HEK293 (cell line): ENCODE measurements around the gene CPNE8.

Experiments used
- HOXD13 ChIP-seq: sonication (generic); formaldehyde crosslinking; IDR thresholded peaks from 2 replicates; pipeline ENCODE4 v1.8.0; 2022; ENCODE audit warnings: missing genetic modification reagents, borderline replicate concordance
- SP2 ChIP-seq: fragments of 450-650 bp; formaldehyde crosslinking; IDR thresholded peaks from 2 replicates; pipeline ENCODE4 v1.5.1; 2016; ENCODE audit warnings: missing biosample characterization, missing genetic modification characterization
- SP3 ChIP-seq: fragments of 450-650 bp; formaldehyde crosslinking; IDR thresholded peaks from 2 replicates; pipeline ENCODE4 v1.5.1; 2016; ENCODE audit warnings: missing biosample characterization, missing genetic modification characterization
- ZBTB1 ChIP-seq: fragments of 450-650 bp; formaldehyde crosslinking; IDR thresholded peaks from 2 replicates; pipeline ENCODE4 v1.5.1; 2016; ENCODE audit warnings: missing biosample characterization, missing genetic modification characterization
- ZBTB8A ChIP-seq: fragments of 450-650 bp; formaldehyde crosslinking; IDR thresholded peaks from 2 replicates; pipeline ENCODE4 v1.5.1; 2016; ENCODE audit warnings: missing biosample characterization, missing genetic modification characterization
- ZEB2 ChIP-seq: fragments of 450-650 bp; formaldehyde crosslinking; IDR thresholded peaks from 2 replicates; pipeline ENCODE4 v1.5.1; 2016; ENCODE audit warnings: missing biosample characterization, missing genetic modification characterization
- ZFP69B ChIP-seq: fragments of 450-650 bp; formaldehyde crosslinking; IDR thresholded peaks from 2 replicates; pipeline ENCODE4 v1.5.1; 2016; ENCODE audit warnings: missing biosample characterization, missing genetic modification characterization
- ZNF121 ChIP-seq: fragments of 450-650 bp; formaldehyde crosslinking; IDR thresholded peaks from 2 replicates; pipeline ENCODE4 v1.5.1; 2016; ENCODE audit warnings: missing biosample characterization, missing genetic modification characterization
- ZNF2 ChIP-seq: fragments of 450-650 bp; formaldehyde crosslinking; IDR thresholded peaks from 2 replicates; pipeline ENCODE4 v1.5.1; 2016; ENCODE audit warnings: missing biosample characterization, missing genetic modification characterization
- ZNF292 ChIP-seq: fragments of 450-650 bp; formaldehyde crosslinking; IDR thresholded peaks from 2 replicates; pipeline ENCODE4 v1.5.1; 2016; ENCODE audit warnings: low read depth, missing biosample characterization, missing genetic modification characterization, borderline replicate concordance
- ZNF394 ChIP-seq: fragments of 450-650 bp; formaldehyde crosslinking; IDR thresholded peaks from 2 replicates; pipeline ENCODE4 v1.5.1; 2016; ENCODE audit warnings: missing biosample characterization, missing genetic modification characterization, mild to moderate bottlenecking, moderate library complexity, borderline replicate concordance
- ZNF404 ChIP-seq: fragments of 450-650 bp; formaldehyde crosslinking; IDR thresholded peaks from 2 replicates; pipeline ENCODE4 v1.5.1; 2017; ENCODE audit warnings: missing biosample characterization, missing genetic modification characterization
- ZNF426 ChIP-seq: fragments of 450-650 bp; formaldehyde crosslinking; IDR thresholded peaks from 2 replicates; pipeline ENCODE4 v1.5.1; 2017; ENCODE audit warnings: missing biosample characterization, missing genetic modification characterization, mild to moderate bottlenecking, inconsistent platforms, moderate library complexity
- ZNF530 ChIP-seq: fragments of 450-650 bp; formaldehyde crosslinking; IDR thresholded peaks from 2 replicates; pipeline ENCODE4 v1.5.1; 2016; ENCODE audit warnings: low read depth, missing biosample characterization, missing genetic modification characterization
- ZNF560 ChIP-seq: fragments of 450-650 bp; formaldehyde crosslinking; IDR thresholded peaks from 2 replicates; pipeline ENCODE4 v1.5.1; 2017; ENCODE audit warnings: missing biosample characterization, missing genetic modification characterization, borderline replicate concordance
- ZNF621 ChIP-seq: fragments of 450-650 bp; formaldehyde crosslinking; IDR thresholded peaks from 2 replicates; pipeline ENCODE4 v1.5.1; 2017; ENCODE audit warnings: missing biosample characterization, missing genetic modification characterization
- ZNF785 ChIP-seq: fragments of 450-650 bp; formaldehyde crosslinking; IDR thresholded peaks from 2 replicates; pipeline ENCODE4 v1.5.1; 2016; ENCODE audit warnings: missing biosample characterization, missing genetic modification characterization
- ZNF830 ChIP-seq: fragments of 450-650 bp; IDR thresholded peaks from 2 replicates; pipeline ENCODE4 v1.5.0; 2018; ENCODE audit warnings: missing biosample characterization, missing genetic modification characterization, low read depth, mild to moderate bottlenecking, moderate library complexity
- TF ChIP-seq, protein P1 (sequence below): fragments of 450-650 bp; formaldehyde crosslinking; IDR thresholded peaks from 2 replicates; pipeline ENCODE4 v1.5.1; 2017; ENCODE audit warnings: missing biosample characterization, missing genetic modification characterization
- TF ChIP-seq, protein P2 (sequence below): fragments of 450-650 bp; formaldehyde crosslinking; IDR thresholded peaks from 2 replicates; pipeline ENCODE4 v1.5.1; 2016; ENCODE audit warnings: missing biosample characterization, missing genetic modification characterization, borderline replicate concordance
- TF ChIP-seq, protein P3 (sequence below): fragments of 450-650 bp; formaldehyde crosslinking; IDR thresholded peaks from 2 replicates; pipeline ENCODE4 v1.5.1; 2016; ENCODE audit warnings: missing biosample characterization, missing genetic modification characterization
- TF ChIP-seq, protein P4 (sequence below): fragments of 450-650 bp; formaldehyde crosslinking; IDR thresholded peaks from 2 replicates; pipeline ENCODE4 v1.5.1; 2017; ENCODE audit warnings: missing biosample characterization, missing genetic modification characterization
- TF ChIP-seq, protein P5 (sequence below): fragments of 450-650 bp; formaldehyde crosslinking; IDR thresholded peaks from 2 replicates; pipeline ENCODE4 v1.5.1; 2016; ENCODE audit warnings: missing biosample characterization, missing genetic modification characterization

CPNE8 gene

DNA sequence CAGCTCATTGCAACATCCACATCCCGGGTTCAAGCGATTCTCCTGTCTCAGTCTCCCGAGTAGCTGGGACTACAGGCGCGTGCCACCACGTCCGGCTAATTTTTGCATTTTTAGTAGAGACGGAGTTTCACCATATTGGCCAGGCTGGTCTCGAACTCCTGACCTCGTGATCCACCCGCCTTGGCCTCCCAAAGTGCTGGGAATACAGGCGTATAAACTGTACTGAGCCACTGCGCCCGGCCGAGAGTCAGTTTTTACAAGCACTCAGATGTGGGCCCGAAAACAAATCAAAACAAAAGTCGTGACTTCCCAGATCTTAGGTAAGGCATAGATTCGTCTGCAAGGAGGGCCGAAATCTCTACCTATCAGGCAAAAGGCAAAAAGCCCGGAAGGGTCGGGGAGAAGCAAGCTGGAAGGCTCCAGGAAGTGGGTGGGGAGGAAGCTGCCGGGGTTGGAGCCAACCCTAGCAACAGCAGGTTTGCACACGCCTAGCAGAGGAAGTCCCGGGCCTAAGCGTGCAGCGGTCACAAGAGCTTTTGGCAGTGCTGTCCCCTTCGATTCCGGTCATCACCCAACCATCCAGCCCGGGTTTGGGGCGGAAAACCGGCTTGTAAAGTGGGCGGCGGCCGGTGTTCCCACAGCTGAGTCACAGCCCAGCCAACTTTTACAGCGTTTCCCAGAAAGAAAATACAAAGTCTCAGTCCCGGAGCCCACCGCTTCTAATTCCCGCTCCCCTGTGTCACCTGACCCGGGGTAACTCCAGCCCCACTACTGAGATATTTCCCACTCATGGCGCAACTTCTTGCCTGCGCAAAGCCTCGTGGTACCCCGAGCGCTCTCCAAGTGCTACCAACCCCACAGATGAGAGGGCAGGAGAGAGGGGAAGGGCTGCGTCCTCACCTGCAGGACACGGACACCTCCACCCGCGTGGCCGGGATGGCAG is 583 bp downstream of the CPNE8 start (continued):
- TF ChIP-seq SP3: no peak
- TF ChIP-seq, protein P1, sequence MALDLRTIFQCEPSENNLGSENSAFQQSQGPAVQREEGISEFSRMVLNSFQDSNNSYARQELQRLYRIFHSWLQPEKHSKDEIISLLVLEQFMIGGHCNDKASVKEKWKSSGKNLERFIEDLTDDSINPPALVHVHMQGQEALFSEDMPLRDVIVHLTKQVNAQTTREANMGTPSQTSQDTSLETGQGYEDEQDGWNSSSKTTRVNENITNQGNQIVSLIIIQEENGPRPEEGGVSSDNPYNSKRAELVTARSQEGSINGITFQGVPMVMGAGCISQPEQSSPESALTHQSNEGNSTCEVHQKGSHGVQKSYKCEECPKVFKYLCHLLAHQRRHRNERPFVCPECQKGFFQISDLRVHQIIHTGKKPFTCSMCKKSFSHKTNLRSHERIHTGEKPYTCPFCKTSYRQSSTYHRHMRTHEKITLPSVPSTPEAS: no peak
- no peak for TF ChIP-seq ZNF621 (tag by site-specific recombination)
- no peak for TF ChIP-seq ZNF830
- no peak for TF ChIP-seq ZNF121 (tag by site-specific recombination)
- no peak for TF ChIP-seq ZBTB1
- no peak for TF ChIP-seq ZNF560 (tag by site-specific recombination)
- TF ChIP-seq ZNF785 (tag by site-specific recombination): no peak
- TF ChIP-seq, protein P2, sequence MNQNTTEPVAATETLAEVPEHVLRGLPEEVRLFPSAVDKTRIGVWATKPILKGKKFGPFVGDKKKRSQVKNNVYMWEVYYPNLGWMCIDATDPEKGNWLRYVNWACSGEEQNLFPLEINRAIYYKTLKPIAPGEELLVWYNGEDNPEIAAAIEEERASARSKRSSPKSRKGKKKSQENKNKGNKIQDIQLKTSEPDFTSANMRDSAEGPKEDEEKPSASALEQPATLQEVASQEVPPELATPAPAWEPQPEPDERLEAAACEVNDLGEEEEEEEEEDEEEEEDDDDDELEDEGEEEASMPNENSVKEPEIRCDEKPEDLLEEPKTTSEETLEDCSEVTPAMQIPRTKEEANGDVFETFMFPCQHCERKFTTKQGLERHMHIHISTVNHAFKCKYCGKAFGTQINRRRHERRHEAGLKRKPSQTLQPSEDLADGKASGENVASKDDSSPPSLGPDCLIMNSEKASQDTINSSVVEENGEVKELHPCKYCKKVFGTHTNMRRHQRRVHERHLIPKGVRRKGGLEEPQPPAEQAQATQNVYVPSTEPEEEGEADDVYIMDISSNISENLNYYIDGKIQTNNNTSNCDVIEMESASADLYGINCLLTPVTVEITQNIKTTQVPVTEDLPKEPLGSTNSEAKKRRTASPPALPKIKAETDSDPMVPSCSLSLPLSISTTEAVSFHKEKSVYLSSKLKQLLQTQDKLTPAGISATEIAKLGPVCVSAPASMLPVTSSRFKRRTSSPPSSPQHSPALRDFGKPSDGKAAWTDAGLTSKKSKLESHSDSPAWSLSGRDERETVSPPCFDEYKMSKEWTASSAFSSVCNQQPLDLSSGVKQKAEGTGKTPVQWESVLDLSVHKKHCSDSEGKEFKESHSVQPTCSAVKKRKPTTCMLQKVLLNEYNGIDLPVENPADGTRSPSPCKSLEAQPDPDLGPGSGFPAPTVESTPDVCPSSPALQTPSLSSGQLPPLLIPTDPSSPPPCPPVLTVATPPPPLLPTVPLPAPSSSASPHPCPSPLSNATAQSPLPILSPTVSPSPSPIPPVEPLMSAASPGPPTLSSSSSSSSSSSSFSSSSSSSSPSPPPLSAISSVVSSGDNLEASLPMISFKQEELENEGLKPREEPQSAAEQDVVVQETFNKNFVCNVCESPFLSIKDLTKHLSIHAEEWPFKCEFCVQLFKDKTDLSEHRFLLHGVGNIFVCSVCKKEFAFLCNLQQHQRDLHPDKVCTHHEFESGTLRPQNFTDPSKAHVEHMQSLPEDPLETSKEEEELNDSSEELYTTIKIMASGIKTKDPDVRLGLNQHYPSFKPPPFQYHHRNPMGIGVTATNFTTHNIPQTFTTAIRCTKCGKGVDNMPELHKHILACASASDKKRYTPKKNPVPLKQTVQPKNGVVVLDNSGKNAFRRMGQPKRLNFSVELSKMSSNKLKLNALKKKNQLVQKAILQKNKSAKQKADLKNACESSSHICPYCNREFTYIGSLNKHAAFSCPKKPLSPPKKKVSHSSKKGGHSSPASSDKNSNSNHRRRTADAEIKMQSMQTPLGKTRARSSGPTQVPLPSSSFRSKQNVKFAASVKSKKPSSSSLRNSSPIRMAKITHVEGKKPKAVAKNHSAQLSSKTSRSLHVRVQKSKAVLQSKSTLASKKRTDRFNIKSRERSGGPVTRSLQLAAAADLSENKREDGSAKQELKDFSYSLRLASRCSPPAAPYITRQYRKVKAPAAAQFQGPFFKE: no peak
- TF ChIP-seq ZBTB8A: peak; percentile 83
- TF ChIP-seq ZNF2 (tag by site-specific recombination): no peak
- no peak for TF ChIP-seq HOXD13 (CRISPR knock-in tag)
- TF ChIP-seq ZNF404 (tag by site-specific recombination): no peak
- TF ChIP-seq, protein P3, sequence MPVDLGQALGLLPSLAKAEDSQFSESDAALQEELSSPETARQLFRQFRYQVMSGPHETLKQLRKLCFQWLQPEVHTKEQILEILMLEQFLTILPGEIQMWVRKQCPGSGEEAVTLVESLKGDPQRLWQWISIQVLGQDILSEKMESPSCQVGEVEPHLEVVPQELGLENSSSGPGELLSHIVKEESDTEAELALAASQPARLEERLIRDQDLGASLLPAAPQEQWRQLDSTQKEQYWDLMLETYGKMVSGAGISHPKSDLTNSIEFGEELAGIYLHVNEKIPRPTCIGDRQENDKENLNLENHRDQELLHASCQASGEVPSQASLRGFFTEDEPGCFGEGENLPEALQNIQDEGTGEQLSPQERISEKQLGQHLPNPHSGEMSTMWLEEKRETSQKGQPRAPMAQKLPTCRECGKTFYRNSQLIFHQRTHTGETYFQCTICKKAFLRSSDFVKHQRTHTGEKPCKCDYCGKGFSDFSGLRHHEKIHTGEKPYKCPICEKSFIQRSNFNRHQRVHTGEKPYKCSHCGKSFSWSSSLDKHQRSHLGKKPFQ (tag by site-specific recombination): no peak
- no peak; the same call in 1 of the 2 replicates for TF ChIP-seq ZNF394
- no peak for TF ChIP-seq ZFP69B (tag by site-specific recombination)
- peak; percentile 92 for TF ChIP-seq SP2 (tag by site-specific recombination)
- TF ChIP-seq, protein P4, sequence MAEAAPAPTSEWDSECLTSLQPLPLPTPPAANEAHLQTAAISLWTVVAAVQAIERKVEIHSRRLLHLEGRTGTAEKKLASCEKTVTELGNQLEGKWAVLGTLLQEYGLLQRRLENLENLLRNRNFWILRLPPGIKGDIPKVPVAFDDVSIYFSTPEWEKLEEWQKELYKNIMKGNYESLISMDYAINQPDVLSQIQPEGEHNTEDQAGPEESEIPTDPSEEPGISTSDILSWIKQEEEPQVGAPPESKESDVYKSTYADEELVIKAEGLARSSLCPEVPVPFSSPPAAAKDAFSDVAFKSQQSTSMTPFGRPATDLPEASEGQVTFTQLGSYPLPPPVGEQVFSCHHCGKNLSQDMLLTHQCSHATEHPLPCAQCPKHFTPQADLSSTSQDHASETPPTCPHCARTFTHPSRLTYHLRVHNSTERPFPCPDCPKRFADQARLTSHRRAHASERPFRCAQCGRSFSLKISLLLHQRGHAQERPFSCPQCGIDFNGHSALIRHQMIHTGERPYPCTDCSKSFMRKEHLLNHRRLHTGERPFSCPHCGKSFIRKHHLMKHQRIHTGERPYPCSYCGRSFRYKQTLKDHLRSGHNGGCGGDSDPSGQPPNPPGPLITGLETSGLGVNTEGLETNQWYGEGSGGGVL (tag by site-specific recombination): no peak
- TF ChIP-seq ZNF426: no peak
- no peak for TF ChIP-seq ZNF292 (tag by site-specific recombination)
- TF ChIP-seq ZNF530 (tag by site-specific recombination): no peak
- TF ChIP-seq, protein P5, sequence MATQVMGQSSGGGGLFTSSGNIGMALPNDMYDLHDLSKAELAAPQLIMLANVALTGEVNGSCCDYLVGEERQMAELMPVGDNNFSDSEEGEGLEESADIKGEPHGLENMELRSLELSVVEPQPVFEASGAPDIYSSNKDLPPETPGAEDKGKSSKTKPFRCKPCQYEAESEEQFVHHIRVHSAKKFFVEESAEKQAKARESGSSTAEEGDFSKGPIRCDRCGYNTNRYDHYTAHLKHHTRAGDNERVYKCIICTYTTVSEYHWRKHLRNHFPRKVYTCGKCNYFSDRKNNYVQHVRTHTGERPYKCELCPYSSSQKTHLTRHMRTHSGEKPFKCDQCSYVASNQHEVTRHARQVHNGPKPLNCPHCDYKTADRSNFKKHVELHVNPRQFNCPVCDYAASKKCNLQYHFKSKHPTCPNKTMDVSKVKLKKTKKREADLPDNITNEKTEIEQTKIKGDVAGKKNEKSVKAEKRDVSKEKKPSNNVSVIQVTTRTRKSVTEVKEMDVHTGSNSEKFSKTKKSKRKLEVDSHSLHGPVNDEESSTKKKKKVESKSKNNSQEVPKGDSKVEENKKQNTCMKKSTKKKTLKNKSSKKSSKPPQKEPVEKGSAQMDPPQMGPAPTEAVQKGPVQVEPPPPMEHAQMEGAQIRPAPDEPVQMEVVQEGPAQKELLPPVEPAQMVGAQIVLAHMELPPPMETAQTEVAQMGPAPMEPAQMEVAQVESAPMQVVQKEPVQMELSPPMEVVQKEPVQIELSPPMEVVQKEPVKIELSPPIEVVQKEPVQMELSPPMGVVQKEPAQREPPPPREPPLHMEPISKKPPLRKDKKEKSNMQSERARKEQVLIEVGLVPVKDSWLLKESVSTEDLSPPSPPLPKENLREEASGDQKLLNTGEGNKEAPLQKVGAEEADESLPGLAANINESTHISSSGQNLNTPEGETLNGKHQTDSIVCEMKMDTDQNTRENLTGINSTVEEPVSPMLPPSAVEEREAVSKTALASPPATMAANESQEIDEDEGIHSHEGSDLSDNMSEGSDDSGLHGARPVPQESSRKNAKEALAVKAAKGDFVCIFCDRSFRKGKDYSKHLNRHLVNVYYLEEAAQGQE: 0 out of 2 replicates have a peak, but pooled peaks have one; percentile 87
- peak; percentile 12 for TF ChIP-seq ZEB2 (tag by site-specific recombination)
